ENCODE results near the gene RGS9.
"Not testable (repeated sequence)": the region's sequence is repeated elsewhere in the genome, so short reads cannot be mapped to it uniquely, and the experiment has no call there.

The RGS9 gene

DNA sequence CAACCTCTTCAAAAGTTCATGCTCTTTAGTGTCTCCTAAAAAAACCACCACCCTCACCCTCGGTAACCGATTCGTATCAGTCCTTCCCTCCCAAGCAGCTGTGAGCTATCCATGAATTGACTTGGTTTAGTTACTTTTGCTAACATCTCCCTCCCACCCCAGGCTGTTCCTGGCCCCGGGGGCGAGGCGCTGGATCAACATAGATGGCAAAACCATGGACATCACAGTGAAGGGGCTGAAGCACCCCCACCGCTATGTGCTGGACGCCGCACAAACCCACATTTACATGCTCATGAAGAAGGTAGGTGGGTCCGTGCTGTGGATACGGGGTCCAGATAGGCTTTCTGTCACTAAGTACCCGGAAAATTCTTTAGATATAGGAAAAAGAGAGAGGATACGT, 66.8 kb downstream of the RGS9 start:
- no peak overlapping the region for H3K4me3 ChIP-seq (ENCODE audit: low read depth, low read length)

DNA sequence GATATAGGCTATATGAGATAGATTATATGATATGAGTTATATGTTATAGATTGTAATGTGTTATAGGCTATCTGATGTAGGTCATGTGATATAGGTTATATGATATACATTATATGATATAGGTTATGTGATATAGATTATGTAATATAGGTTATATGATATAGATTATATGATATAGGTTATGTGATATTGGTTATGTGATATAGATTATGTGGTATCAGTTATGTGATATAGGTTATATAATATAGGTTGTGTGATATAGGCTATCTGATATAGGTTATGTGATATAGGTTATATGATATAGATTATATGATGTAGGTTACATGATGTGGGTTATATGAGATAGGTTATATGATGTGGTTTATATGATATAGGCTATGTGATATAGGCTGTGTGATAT, 68.5 kb downstream of the RGS9 start:
- no peak overlapping the region for H3K4me3 ChIP-seq (ENCODE audit: low read depth, low read length)

- not testable (repeated sequence) for H3K4me3 ChIP-seq (ENCODE audit: low read depth, low read length)
Measured at GRCh38 chr17:65207448-65207847, 70.3 kb downstream of the RGS9 start.

- no peak overlapping the region for H3K4me3 ChIP-seq (ENCODE audit: low read depth, low read length)
Measured at GRCh38 chr17:65208717-65209116, 71.5 kb downstream of the RGS9 start.

- no peak overlapping the region for H3K4me3 ChIP-seq (ENCODE audit: low read depth, low read length)
Measured at GRCh38 chr17:65218261-65218660, 81.1 kb downstream of the RGS9 start.

- H3K4me3 ChIP-seq (ENCODE audit: low read depth, low read length), result no peak overlapping the region
Measured at GRCh38 chr17:65219124-65219523, 82.0 kb downstream of the RGS9 start.

DNA sequence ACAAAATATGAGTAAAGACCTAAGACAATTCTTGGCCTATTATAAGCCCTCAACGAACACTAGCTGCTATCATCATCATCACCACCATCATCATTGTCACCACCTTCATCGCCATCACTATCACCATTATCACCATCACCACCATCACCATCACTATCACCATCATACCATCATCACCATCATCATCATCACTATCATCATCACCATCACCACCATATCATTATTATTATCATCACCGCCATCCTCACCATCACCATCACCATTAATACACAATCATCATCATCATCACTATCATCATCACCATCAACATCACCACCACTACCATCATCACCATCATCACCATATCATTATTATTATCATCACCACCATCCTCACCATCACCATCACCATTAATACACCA, 82.5 kb downstream of the RGS9 start:
- no peak overlapping the region for H3K4me3 ChIP-seq (ENCODE audit: low read depth, low read length)

DNA sequence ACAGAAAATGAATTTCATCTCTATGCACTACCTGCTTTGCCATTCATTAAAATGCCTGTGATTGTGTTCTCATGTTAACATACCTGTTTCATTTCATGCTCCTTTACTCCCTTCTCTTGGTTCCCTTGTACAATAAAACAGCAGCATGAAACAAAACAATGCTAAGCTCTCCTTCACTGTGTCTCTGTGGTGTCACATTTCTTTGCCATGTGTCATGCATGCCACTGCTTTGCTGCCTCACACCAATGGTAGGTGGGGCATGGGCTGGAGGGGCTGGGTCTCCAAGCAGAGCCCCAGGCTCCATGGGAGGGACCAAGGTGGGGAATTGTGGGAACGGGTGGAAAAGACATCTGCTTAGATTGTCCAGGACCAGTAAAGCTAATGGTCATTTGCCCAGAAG, 83.6 kb downstream of the RGS9 start:
- H3K4me3 ChIP-seq (ENCODE audit: low read depth, low read length), result no peak overlapping the region

- no peak overlapping the region for H3K4me3 ChIP-seq (ENCODE audit: low read depth, low read length)
Measured at GRCh38 chr17:65222214-65222738, 85.1 kb downstream of the RGS9 start.

GRCh38 chr17:65225061-65225460, 87.9 kb downstream of the RGS9 start:
- no peak overlapping the region for H3K4me3 ChIP-seq (ENCODE audit: low read depth, low read length)

DNA sequence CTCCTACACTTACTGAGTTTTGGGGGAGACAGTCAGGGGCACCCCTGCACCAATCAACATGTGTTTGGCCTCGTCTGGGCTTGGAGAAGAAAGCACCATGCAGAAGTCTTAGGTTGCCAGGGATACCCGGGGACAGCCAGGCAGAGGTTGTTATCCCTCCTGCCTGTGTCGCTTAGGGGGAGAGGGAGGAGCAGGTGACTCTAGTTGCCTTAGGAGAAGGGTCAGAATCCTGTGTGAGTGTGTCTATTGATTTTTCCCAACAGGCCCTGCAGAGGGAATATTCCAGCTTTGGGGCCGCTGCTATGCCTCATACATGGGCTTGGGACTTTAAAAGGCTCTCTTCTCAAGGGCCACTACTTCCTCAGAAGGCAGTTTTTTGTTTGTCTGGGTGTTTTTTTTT, 89.1 kb downstream of the RGS9 start:
- no peak overlapping the region for H3K4me3 ChIP-seq (ENCODE audit: low read depth, low read length)

GRCh38 chr17:65227637-65228036, 90.5 kb downstream of the RGS9 start:
- no peak overlapping the region for H3K4me3 ChIP-seq (ENCODE audit: low read depth, low read length)

- no peak overlapping the region for H3K4me3 ChIP-seq (ENCODE audit: low read depth, low read length)
Measured at GRCh38 chr17:65228287-65228686, 91.1 kb downstream of the RGS9 start.

DNA sequence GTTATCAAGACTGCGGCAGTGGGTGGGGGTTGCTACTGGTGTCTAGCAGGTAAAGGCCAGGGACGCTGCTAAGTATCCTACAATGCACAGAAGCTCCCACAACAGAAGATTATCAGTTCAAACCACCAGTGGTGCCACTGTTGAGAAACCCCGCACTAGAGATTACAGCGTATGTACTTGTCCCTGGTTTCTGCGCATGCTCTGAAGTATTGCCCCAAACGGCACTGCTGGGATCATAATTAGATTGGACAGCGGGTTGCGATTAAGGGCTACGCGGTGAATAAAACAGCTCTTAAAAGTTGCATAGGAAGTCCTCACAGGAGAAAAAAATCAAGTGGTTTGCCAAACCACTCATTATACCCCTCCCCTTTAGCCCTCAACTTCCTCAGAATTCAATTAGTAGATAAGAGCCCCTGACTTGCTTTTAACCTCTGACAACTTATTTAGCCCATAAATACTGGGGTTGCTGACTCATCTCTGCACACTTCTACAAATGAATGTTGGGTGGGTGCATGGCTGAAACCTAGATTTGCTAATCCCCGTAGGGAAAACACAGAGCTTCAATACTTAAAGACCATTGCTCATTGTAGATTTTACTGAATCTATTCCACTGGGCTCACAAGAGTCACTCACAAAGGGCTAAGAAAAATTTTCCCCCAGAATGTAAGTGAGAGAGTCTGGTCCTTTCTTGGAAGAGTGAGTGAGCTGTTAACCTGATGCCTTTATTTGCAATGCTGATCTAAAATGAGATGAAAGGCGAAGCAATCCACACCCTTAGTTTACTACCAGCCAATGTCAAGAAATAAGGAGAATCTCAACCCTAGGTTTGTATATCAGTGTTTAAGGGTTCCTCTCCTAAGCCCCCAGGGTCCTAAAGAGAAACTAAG, 91.8 kb downstream of the RGS9 start:
- H3K4me3 ChIP-seq (ENCODE audit: low read depth, low read length), result no peak overlapping the region

DNA sequence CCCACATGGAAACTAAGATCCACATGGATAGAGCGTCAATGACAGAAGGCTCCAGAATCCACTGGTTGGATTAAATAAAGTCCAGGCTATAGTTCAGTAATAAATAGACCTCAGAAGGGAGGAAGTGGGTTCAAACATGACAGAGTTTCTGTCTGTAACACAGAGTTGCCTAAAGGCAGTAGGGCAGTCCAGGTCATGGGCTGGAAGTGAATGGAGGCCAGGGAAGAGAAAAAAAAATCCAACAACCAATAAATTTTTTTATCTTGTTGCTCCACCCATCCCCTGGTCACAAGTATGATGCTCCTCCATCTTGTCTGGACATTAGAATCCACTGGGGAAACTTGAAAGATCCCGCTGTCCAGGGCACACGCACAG, 92.4 kb downstream of the RGS9 start:
- H3K4me3 ChIP-seq (ENCODE audit: low read depth, low read length), result no peak overlapping the region

- no peak overlapping the region for H3K4me3 ChIP-seq (ENCODE audit: low read depth, low read length)
Measured at GRCh38 chr17:65230040-65230439, 92.9 kb downstream of the RGS9 start.

DNA sequence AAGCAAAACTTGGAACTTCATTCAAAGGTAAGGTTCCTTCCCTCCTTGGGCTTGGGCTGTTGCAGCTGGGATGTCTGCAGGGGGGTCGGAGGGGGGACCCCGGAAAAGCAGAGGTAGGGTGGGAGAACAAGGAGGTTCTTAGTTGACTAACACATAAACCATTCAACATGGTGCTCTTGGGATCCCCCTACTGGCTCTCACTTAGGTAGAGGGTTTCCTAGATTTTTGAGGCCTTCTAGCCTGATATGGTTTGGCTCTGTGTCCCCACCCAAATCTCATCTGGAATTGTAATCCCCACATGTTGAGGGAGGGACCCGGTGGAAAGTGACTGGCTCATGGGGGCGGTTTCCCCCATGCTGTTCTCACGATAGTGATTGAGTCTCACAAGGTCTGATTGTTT, 93.9 kb downstream of the RGS9 start:
- H3K4me3 ChIP-seq (ENCODE audit: low read depth, low read length), result no peak overlapping the region

GRCh38 chr17:65231662-65232335, 94.6 kb downstream of the RGS9 start:
- H3K4me3 ChIP-seq (ENCODE audit: low read depth, low read length), result no peak overlapping the region

DNA sequence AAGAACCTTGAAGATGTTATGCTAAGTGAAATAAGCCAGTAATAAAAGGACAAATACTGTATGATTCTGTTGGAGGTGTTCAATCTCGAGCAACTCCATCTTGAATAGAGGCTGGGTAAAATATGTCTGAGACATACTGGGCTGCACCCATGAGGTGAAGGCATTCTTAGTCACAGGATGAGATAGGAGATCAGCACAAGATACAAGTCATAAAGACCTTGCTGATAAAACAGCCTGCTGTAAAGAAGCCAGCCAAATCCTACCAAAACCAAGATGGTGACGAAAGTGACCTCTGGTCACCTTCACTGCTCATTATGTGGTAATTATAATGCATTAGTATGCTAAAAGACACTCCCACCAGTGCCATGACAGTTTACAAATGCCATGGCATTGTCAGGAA, 98.1 kb downstream of the RGS9 start:
- no peak overlapping the region for H3K4me3 ChIP-seq (ENCODE audit: low read depth, low read length)

DNA sequence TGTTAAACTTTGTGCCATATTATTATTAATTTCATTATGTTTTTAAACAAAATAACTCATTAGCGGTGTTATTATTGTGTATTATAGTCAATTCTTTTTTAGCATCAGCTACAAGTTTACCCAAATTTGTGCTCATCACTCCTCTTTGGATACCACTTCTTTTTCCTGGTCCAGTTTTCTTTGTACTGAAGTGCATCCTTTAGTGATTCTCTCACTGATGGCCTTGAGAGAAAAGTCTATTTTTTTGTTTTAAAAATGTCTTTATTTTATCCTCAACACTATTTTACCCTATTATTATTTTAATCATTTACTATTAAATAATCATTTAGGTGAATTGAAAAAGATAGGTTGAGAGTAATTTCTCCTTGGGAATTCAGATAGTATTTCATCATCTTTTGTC, 99.2 kb downstream of the RGS9 start:
- no peak overlapping the region for H3K4me3 ChIP-seq (ENCODE audit: low read depth, low read length)

GRCh38 chr17:65243838-65244625, 106.9 kb downstream of the RGS9 start:
- H3K4me3 ChIP-seq (ENCODE audit: low read depth, low read length), result no peak overlapping the region

Data from iPS-11a (cell line).